ENCODE data around the gene ZSCAN16.

Gene ZSCAN16

DNA sequence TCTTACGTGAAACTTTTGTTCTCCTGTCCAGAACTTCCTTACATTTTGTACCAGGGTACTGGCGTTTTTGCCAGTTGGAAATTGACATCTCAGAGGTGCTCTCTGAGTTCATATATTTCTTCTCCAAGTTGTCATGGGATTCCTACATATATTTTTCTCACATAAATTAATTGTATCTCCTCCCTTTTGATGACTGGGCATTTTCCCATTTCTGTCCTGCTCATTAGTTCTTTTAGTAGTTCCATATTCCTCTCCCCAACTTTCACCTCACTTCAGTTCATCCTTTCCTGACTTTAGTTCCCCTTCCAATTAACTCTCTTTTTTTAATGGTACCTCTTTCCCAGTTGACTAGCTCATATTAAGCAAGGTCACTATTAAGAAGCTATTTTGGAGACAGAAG, 28.1 kb downstream of the ZSCAN16 start:
- peaks cover 24% of the 10 kb centered on the region for H3K36me3 ChIP-seq (ENCODE audit: control insufficient read depth, insufficient read depth, low read length)
- H3K56ac ChIP-seq (ENCODE audit: low read length), result no peak overlapping the region
- H3K18ac ChIP-seq (ENCODE audit: low read length), result no peak overlapping the region
- no peak overlapping the region for H3K27ac ChIP-seq (ENCODE audit: low read depth, low read length)
- no peak overlapping the region for H3K23ac ChIP-seq (ENCODE audit: low read length)
- no peak overlapping the region for H2BK5ac ChIP-seq (ENCODE audit: low read length)
- H3K4me2 ChIP-seq (ENCODE audit: low read length), result no peak overlapping the region
- H3K27me3 ChIP-seq (ENCODE audit: insufficient read depth, low read length, poor library complexity), result no peaks in the 10 kb centered on the region
- H3K4me1 ChIP-seq (ENCODE audit: control insufficient read depth, low read depth, low read length), result no peaks in the 10 kb centered on the region
- no peak overlapping the region for H2AK5ac ChIP-seq (ENCODE audit: low read length)
- no peak overlapping the region for H3K9ac ChIP-seq (ENCODE audit: low read length)
- no peak for DNase-seq
- no peak overlapping the region for H4K8ac ChIP-seq (ENCODE audit: low read depth, low read length)
- H2BK120ac ChIP-seq (ENCODE audit: low read depth, low read length), result no peak overlapping the region
- no CpG with 5 or more reads among the region's 2 CpGs for WGBS (ENCODE audit: extremely low coverage, insufficient coverage, low lambda C conversion rate)
- H3K4ac ChIP-seq (ENCODE audit: low read depth, low read length), result no peak overlapping the region
- no peak overlapping the region for H3K4me3 ChIP-seq (ENCODE audit: low read length)
- H3K79me1 ChIP-seq (ENCODE audit: low read length), result peaks cover 5% of the 10 kb centered on the region
- no peak overlapping the region for H4K5ac ChIP-seq (ENCODE audit: low read length)
- H2BK15ac ChIP-seq (replicated peaks; ENCODE audit: low read depth), result no peak overlapping the region
- no peaks in the 10 kb centered on the region for H3K79me2 ChIP-seq (ENCODE audit: control insufficient read depth, insufficient read depth, low read length)

DNA sequence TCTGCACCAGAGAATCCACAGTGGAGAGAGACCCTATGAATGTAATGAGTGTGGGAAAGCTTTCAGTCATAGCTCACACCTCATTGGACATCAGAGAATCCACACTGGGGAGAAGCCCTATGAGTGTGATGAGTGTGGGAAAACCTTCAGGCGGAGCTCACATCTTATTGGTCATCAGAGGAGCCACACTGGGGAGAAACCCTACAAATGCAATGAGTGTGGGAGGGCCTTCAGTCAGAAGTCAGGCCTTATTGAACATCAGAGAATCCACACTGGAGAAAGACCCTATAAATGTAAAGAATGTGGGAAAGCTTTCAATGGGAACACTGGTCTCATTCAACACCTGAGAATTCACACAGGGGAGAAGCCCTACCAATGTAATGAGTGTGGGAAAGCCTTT, 29.1 kb downstream of the ZSCAN16 start:
- no peak overlapping the region for H3K4me3 ChIP-seq (ENCODE audit: low read length)
- no peak overlapping the region for H4K5ac ChIP-seq (ENCODE audit: low read length)
- no peak overlapping the region for H3K4ac ChIP-seq (ENCODE audit: low read depth, low read length)
- no CpG with 5 or more reads among the region's 1 CpG for WGBS (ENCODE audit: extremely low coverage, insufficient coverage, low lambda C conversion rate)
- H4K8ac ChIP-seq (ENCODE audit: low read depth, low read length), result no peak overlapping the region
- no peak overlapping the region for H2AK5ac ChIP-seq (ENCODE audit: low read length)
- no peaks in the 10 kb centered on the region for H3K4me1 ChIP-seq (ENCODE audit: control insufficient read depth, low read depth, low read length)
- peaks cover 4% of the 10 kb centered on the region for H3K79me1 ChIP-seq (ENCODE audit: low read length)
- H3K79me2 ChIP-seq (ENCODE audit: control insufficient read depth, insufficient read depth, low read length), result no peaks in the 10 kb centered on the region
- H3K27me3 ChIP-seq (ENCODE audit: insufficient read depth, low read length, poor library complexity), result no peaks in the 10 kb centered on the region
- H2BK120ac ChIP-seq (ENCODE audit: low read depth, low read length), result no peak overlapping the region
- H3K18ac ChIP-seq (ENCODE audit: low read length), result no peak overlapping the region
- no peak overlapping the region for H3K27ac ChIP-seq (ENCODE audit: low read depth, low read length)
- H2BK15ac ChIP-seq (replicated peaks; ENCODE audit: low read depth), result no peak overlapping the region
- no peak overlapping the region for H3K4me2 ChIP-seq (ENCODE audit: low read length)
- no peak overlapping the region for H2BK5ac ChIP-seq (ENCODE audit: low read length)
- no peak overlapping the region for H3K9ac ChIP-seq (ENCODE audit: low read length)
- no peak for DNase-seq
- peaks cover 21% of the 10 kb centered on the region for H3K36me3 ChIP-seq (ENCODE audit: control insufficient read depth, insufficient read depth, low read length)
- no peak overlapping the region for H3K56ac ChIP-seq (ENCODE audit: low read length)
- no peak overlapping the region for H3K23ac ChIP-seq (ENCODE audit: low read length)

GRCh38 chr6:28154357-28154756, 29.9 kb downstream of the ZSCAN16 start:
- H2AK5ac ChIP-seq (ENCODE audit: low read length), result no peak overlapping the region
- no peak overlapping the region for H3K4ac ChIP-seq (ENCODE audit: low read depth, low read length)
- H3K79me1 ChIP-seq (ENCODE audit: low read length), result peaks cover under 1% of the 10 kb centered on the region
- H3K36me3 ChIP-seq (ENCODE audit: control insufficient read depth, insufficient read depth, low read length), result peaks cover 17% of the 10 kb centered on the region
- no peak overlapping the region for H3K4me2 ChIP-seq (ENCODE audit: low read length)
- H3K18ac ChIP-seq (ENCODE audit: low read length), result no peak overlapping the region
- DNase-seq, result no peak
- no peaks in the 10 kb centered on the region for H3K4me1 ChIP-seq (ENCODE audit: control insufficient read depth, low read depth, low read length)
- no peaks in the 10 kb centered on the region for H3K79me2 ChIP-seq (ENCODE audit: control insufficient read depth, insufficient read depth, low read length)
- H4K5ac ChIP-seq (ENCODE audit: low read length), result no peak overlapping the region
- H3K56ac ChIP-seq (ENCODE audit: low read length), result no peak overlapping the region
- no peak overlapping the region for H2BK15ac ChIP-seq (replicated peaks; ENCODE audit: low read depth)
- no peak overlapping the region for H3K27ac ChIP-seq (ENCODE audit: low read depth, low read length)
- H4K8ac ChIP-seq (ENCODE audit: low read depth, low read length), result no peak overlapping the region
- no peak overlapping the region for H2BK5ac ChIP-seq (ENCODE audit: low read length)
- H2BK120ac ChIP-seq (ENCODE audit: low read depth, low read length), result no peak overlapping the region
- no peaks in the 10 kb centered on the region for H3K27me3 ChIP-seq (ENCODE audit: insufficient read depth, low read length, poor library complexity)
- H3K9ac ChIP-seq (ENCODE audit: low read length), result no peak overlapping the region
- no peak overlapping the region for H3K4me3 ChIP-seq (ENCODE audit: low read length)
- no peak overlapping the region for H3K23ac ChIP-seq (ENCODE audit: low read length)

GRCh38 chr6:28158318-28158717, 33.9 kb downstream of the ZSCAN16 start:
- Histone ChIP-seq H3K4ac (ENCODE audit: low read depth, low read length) (no peak overlapping the region), H3K4me1 (ENCODE audit: control insufficient read depth, low read depth, low read length) (no peaks in the 10 kb centered on the region), H2BK15ac (replicated peaks; ENCODE audit: low read depth) (no peak overlapping the region), H4K8ac (ENCODE audit: low read depth, low read length) (no peak overlapping the region), H3K18ac (ENCODE audit: low read length) (no peak overlapping the region), H3K27me3 (ENCODE audit: insufficient read depth, low read length, poor library complexity) (no peaks in the 10 kb centered on the region), H2BK5ac (ENCODE audit: low read length) (no peak overlapping the region), H3K79me1 (ENCODE audit: low read length) (no peaks in the 10 kb centered on the region), H3K79me2 (ENCODE audit: control insufficient read depth, insufficient read depth, low read length) (no peaks in the 10 kb centered on the region), H2AK5ac (ENCODE audit: low read length) (no peak overlapping the region), H3K36me3 (ENCODE audit: control insufficient read depth, insufficient read depth, low read length) (peaks cover 6% of the 10 kb centered on the region), H3K56ac (ENCODE audit: low read length) (no peak overlapping the region), H3K4me2 (ENCODE audit: low read length) (no peak overlapping the region), H3K27ac (ENCODE audit: low read depth, low read length) (no peak overlapping the region), H3K23ac (ENCODE audit: low read length) (no peak overlapping the region), H2BK120ac (ENCODE audit: low read depth, low read length) (no peak overlapping the region), H3K9ac (ENCODE audit: low read length) (no peak overlapping the region), H4K5ac (ENCODE audit: low read length) (no peak overlapping the region), H3K4me3 (ENCODE audit: low read length) (no peak overlapping the region)
- WGBS (ENCODE audit: extremely low coverage, insufficient coverage, low lambda C conversion rate), result 100% methylated on average over 1 of the region's 3 CpGs
- no peak for DNase-seq

DNA sequence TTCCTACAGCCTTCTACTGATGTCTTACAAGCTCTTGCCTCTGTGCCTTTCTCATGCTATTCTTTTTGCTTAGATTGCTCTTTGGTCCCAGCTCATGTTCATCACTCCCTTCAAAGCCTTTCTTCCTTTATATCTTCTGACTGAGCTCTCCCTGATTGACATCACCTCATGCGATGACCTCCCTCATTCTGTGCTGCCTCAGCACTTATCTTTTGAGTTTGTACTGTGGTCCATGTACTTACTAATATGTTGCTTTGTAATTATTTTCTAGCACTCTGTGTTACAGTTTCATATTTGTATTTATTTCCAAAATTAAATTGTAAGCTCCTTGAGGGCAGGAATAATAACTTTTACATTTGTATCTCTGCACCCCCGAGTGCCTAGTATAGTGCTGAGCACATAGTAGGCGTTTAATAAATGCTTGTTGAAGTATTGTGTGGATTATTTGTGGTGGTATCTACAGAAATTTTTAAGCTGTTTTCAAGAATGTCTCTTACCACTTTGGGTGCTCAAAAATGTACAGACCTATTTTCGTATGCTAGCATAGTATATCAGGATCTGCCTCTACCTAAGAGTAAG, 34.7 kb downstream of the ZSCAN16 start:
- Histone ChIP-seq H3K9ac (ENCODE audit: low read length) (no peak overlapping the region), H3K79me1 (ENCODE audit: low read length) (no peaks in the 10 kb centered on the region), H3K79me2 (ENCODE audit: control insufficient read depth, insufficient read depth, low read length) (no peaks in the 10 kb centered on the region), H2BK120ac (ENCODE audit: low read depth, low read length) (no peak overlapping the region), H3K27ac (ENCODE audit: low read depth, low read length) (no peak overlapping the region), H4K5ac (ENCODE audit: low read length) (no peak overlapping the region), H3K36me3 (ENCODE audit: control insufficient read depth, insufficient read depth, low read length) (no peaks in the 10 kb centered on the region), H2BK15ac (replicated peaks; ENCODE audit: low read depth) (no peak overlapping the region), H3K4me1 (ENCODE audit: control insufficient read depth, low read depth, low read length) (no peaks in the 10 kb centered on the region), H4K8ac (ENCODE audit: low read depth, low read length) (no peak overlapping the region), H3K4ac (ENCODE audit: low read depth, low read length) (no peak overlapping the region), H2AK5ac (ENCODE audit: low read length) (no peak overlapping the region), H3K27me3 (ENCODE audit: insufficient read depth, low read length, poor library complexity) (no peaks in the 10 kb centered on the region), H3K23ac (ENCODE audit: low read length) (no peak overlapping the region), H3K4me3 (ENCODE audit: low read length) (no peak overlapping the region), H3K18ac (ENCODE audit: low read length) (no peak overlapping the region), H3K4me2 (ENCODE audit: low read length) (no peak overlapping the region), H2BK5ac (ENCODE audit: low read length) (no peak overlapping the region), H3K56ac (ENCODE audit: low read length) (no peak overlapping the region)
- WGBS (ENCODE audit: extremely low coverage, insufficient coverage, low lambda C conversion rate), result no CpG with 5 or more reads among the region's 4 CpGs
- no peak for DNase-seq

DNA sequence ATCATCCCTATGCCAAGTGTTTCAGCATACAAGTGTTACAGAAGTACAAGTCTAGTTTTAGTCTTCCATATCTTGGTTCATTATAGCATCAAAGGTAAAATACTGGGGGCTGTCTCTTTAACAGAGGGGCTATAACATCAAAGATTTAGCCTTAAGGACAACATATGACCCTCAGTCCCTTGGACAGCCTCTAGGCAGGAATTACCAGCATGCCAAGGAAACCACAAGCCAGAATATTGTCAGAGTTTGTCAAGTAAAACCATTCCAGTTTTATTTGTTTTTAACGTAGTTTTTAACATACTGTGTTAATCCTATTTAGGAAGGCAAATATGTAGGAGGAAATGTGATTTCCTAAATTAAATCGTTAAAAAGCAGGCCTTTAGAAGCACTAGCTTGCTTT, 35.8 kb downstream of the ZSCAN16 start:
- no peak overlapping the region for H3K27ac ChIP-seq (ENCODE audit: low read depth, low read length)
- WGBS (ENCODE audit: extremely low coverage, insufficient coverage, low lambda C conversion rate), result no CpG with 5 or more reads among the region's 2 CpGs
- no peak overlapping the region for H3K23ac ChIP-seq (ENCODE audit: low read length)

More for the DNA sequence above, 35.8 kb downstream of the ZSCAN16 start:
- H3K79me2 ChIP-seq (ENCODE audit: control insufficient read depth, insufficient read depth, low read length), result no peaks in the 10 kb centered on the region
- no peak overlapping the region for H2BK5ac ChIP-seq (ENCODE audit: low read length)
- no peak overlapping the region for H2BK15ac ChIP-seq (replicated peaks; ENCODE audit: low read depth)
- H3K18ac ChIP-seq (ENCODE audit: low read length), result no peak overlapping the region
- no peak overlapping the region for H3K4me2 ChIP-seq (ENCODE audit: low read length)
- no peak for DNase-seq
- no peaks in the 10 kb centered on the region for H3K4me1 ChIP-seq (ENCODE audit: control insufficient read depth, low read depth, low read length)
- H4K8ac ChIP-seq (ENCODE audit: low read depth, low read length), result no peak overlapping the region
- H2BK120ac ChIP-seq (ENCODE audit: low read depth, low read length), result no peak overlapping the region
- H4K5ac ChIP-seq (ENCODE audit: low read length), result no peak overlapping the region
- no peak overlapping the region for H3K4ac ChIP-seq (ENCODE audit: low read depth, low read length)
- no peaks in the 10 kb centered on the region for H3K36me3 ChIP-seq (ENCODE audit: control insufficient read depth, insufficient read depth, low read length)
- no peak overlapping the region for H3K9ac ChIP-seq (ENCODE audit: low read length)
- no peaks in the 10 kb centered on the region for H3K79me1 ChIP-seq (ENCODE audit: low read length)
- no peaks in the 10 kb centered on the region for H3K27me3 ChIP-seq (ENCODE audit: insufficient read depth, low read length, poor library complexity)
- H3K4me3 ChIP-seq (ENCODE audit: low read length), result no peak overlapping the region
- H2AK5ac ChIP-seq (ENCODE audit: low read length), result no peak overlapping the region
- H3K56ac ChIP-seq (ENCODE audit: low read length), result no peak overlapping the region

Measured in mesendoderm (in vitro differentiated cells).